C4-2B (cell line): ENCODE data around the gene CACFD1.
"Not testable (repeated sequence)": the region's sequence is repeated elsewhere in the genome, so short reads cannot be mapped to it uniquely, and the experiment has no call there.

Source experiments
- H3K27ac ChIP-seq: fragments of 450-650 bp; 2 replicates; pipeline ENCODE4 v1.5.1; 2017
- CTCF ChIP-seq: fragments of 450-650 bp; conservative IDR thresholded peaks from 2 replicates; pipeline ENCODE4 v1.5.1; 2017; ENCODE audit warnings: mild to moderate bottlenecking
- ZFX ChIP-seq: fragments of 450-650 bp; IDR thresholded peaks from 2 replicates; pipeline ENCODE4 v1.6.1; 2017

Gene CACFD1

GRCh38 chr9:133441571-133441970 lies 18.2 kb upstream of the CACFD1 start:
- no peak overlapping the region for H3K27ac ChIP-seq
- TF ChIP-seq ZFX, result no peak
- no peak for TF ChIP-seq CTCF

DNA sequence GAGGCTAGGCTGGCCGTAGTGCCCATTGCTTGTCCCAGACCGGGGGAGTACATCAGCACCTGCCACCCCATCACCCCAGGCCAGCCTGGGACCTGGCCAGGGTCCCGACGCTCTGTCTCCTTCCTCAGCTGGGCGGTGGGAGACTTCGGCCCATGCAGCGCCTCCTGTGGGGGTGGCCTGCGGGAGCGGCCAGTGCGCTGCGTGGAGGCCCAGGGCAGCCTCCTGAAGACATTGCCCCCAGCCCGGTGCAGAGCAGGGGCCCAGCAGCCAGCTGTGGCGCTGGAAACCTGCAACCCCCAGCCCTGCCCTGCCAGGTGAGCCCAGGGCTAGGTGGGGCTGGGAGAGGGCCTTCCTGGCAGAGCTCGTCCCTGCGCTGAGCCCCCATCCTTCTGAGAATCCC lies 16.5 kb upstream of the CACFD1 start:
- TF ChIP-seq ZFX (no peak), CTCF (no peak)
- H3K27ac ChIP-seq, result no peak overlapping the region

DNA sequence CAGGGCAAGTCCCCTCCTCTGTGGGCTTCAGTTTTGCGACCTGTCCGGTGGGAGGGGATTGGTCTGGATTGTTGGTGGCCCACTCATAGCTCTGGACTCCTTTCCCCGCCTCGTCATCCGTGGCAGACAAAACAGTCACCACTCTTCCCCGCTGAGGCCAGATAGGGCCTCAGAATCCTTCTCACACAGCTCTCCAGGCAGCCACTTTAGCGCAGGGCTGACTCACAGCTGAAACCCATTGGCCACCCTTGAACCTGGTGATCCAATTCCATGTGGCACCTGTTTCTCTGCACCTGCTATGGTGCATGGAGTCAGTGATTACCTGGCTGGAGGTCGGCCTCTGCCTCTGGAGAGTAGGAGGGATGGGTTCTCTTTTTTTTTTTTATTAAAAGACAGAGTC lies 15.8 kb upstream of the CACFD1 start:
- H3K27ac ChIP-seq, result no peak overlapping the region
- no peak for TF ChIP-seq CTCF
- TF ChIP-seq ZFX, result no peak

GRCh38 chr9:133445293-133445969 lies 14.3 kb upstream of the CACFD1 start:
- no peak overlapping the region for H3K27ac ChIP-seq
- TF ChIP-seq CTCF (no peak), ZFX (no peak)

DNA sequence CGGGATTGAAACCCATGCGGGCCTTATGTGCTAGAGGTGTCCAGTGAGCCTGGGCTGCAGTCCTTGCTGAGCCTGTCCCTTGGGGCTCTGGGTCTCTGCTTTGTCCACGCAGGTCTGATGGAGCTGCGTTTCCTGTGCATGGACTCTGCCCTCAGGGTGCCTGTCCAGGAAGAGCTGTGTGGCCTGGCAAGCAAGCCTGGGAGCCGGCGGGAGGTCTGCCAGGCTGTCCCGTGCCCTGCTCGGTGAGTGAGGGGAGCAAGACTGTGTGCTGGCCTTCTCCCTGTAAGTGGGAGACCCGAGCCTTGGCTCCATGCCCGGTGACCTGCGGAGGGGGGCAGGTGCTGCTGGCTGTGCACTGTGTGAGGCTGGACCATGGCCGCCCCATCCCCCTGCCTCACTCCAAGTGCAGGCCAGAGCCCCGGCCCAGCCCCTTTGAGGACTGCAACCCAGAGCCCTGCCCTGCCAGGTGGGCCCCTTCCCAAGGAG lies 11.2 kb upstream of the CACFD1 start:
- no peak overlapping the region for H3K27ac ChIP-seq
- no peak for TF ChIP-seq CTCF
- no peak for TF ChIP-seq ZFX

DNA sequence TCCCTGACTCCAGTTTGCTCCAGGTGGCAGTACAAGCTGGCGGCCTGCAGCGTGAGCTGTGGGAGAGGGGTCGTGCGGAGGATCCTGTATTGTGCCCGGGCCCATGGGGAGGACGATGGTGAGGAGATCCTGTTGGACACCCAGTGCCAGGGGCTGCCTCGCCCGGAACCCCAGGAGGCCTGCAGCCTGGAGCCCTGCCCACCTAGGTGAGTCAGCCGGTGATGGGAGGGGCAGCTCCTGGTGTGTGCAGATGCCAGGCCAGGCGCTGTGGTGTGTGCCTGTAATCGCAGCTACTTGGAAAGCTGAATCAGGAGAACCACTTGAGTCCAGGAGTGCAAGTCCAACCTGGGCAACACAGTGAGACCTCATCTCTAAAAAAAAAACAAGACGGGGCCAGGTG lies 10.0 kb upstream of the CACFD1 start:
- TF ChIP-seq ZFX, result no peak
- no peak for TF ChIP-seq CTCF
- no peak overlapping the region for H3K27ac ChIP-seq

DNA sequence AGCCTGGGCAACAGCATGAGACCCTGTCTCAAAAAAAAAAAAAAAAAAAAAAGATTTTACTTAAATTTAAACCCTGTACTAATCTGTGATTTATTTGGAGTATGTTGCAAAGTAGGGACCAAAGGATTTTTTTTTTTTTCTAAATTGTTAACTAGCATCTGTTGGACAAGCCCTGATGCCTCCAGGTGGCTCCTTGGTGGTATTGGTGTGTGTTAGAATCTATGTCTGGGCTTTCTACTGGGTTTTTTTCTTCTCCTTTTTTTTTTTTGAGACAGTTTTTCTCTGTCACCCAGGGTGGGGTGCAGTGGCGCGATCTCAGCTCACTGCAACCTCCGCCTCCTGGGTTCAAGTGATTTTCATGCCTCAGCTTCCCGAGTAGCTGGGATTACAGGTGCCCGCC lies 7.9 kb upstream of the CACFD1 start:
- H3K27ac ChIP-seq, result not testable (repeated sequence)

GRCh38 chr9:133452562-133452961 lies 7.2 kb upstream of the CACFD1 start:
- no peak for TF ChIP-seq CTCF
- TF ChIP-seq ZFX, result no peak

More at GRCh38 chr9:133452562-133452961, 7.2 kb upstream of the CACFD1 start:
- no peak overlapping the region for H3K27ac ChIP-seq
